ENCODE measurements around the gene TMEM248.

- TF ChIP-seq, protein P1, sequence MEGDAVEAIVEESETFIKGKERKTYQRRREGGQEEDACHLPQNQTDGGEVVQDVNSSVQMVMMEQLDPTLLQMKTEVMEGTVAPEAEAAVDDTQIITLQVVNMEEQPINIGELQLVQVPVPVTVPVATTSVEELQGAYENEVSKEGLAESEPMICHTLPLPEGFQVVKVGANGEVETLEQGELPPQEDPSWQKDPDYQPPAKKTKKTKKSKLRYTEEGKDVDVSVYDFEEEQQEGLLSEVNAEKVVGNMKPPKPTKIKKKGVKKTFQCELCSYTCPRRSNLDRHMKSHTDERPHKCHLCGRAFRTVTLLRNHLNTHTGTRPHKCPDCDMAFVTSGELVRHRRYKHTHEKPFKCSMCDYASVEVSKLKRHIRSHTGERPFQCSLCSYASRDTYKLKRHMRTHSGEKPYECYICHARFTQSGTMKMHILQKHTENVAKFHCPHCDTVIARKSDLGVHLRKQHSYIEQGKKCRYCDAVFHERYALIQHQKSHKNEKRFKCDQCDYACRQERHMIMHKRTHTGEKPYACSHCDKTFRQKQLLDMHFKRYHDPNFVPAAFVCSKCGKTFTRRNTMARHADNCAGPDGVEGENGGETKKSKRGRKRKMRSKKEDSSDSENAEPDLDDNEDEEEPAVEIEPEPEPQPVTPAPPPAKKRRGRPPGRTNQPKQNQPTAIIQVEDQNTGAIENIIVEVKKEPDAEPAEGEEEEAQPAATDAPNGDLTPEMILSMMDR (IDR thresholded peaks at IDR 0.05) = no peak
- no peak for TF ChIP-seq POLR2A (IDR thresholded peaks at IDR 0.05)
Measured at GRCh38 chr7:66905278-66905677, 15.7 kb upstream of the TMEM248 start.

All from lower leg skin (tissue), 3 donors.